ENCODE results near the gene BUB1B. TPM values are rescaled to one million over a fixed set of nuclear protein-coding genes. Genes with fewer than 3 reads are reported as not detected.
A peak's percentile ranks its signal among the peaks of the same experiment; 100 is the strongest.

The BUB1B gene
- total RNA-seq, 1 experiment from 2014 or later, result 92.9 TPM

DNA sequence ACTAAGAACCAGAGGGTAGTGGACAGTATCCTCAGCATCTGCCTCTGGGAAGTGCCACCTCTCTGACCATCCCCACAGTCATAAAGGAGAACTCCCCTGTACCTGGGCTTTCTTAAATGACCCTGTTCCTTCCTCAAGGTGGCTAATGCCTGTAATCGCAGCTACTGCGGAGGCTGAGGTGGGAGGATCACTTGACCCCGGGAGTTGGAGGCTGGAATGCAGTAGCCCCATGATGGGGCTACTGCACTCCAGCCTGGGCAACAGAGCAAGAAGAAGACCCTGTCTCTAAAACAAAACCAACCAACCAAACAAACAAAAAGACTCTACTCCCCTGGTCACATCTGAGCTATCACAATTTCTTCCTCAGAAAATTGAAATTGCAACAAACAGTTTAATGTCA lies 848 bp upstream of the BUB1B start:
- Histone ChIP-seq H2AFZ (ENCODE audit: low read depth, low read length, poor library complexity, severe bottlenecking) (peak overlapping the region; percentile 70), H3K27me3 (ENCODE audit: insufficient read depth, low read length) (no peaks in the 10 kb centered on the region), H3K9me3 (ENCODE audit: control insufficient read depth in 1 of 2, insufficient read depth in 1 of 2, low read depth in 1 of 2, low read length in 2 of 2) (no peaks in the 10 kb centered on the region), H4K20me1 (ENCODE audit: insufficient read depth) (no peaks in the 10 kb centered on the region; the same call in 1 of the 2 replicates), H3K9ac (ENCODE audit: low read length) (no peak overlapping the region), H3K4me3 (replicated peaks in 1 of 2; ENCODE audit: low read depth in 1 of 2, low read length in 2 of 2) (no peak overlapping the region), H3K4me1 (ENCODE audit: control insufficient read depth in 1 of 2, insufficient read depth in 2 of 2, low read length in 2 of 2) (peaks cover 18 to 28% of the 10 kb centered on the region in 2 experiments), H3K9me2 (ENCODE audit: insufficient read depth) (no peaks in the 10 kb centered on the region), H3K4me2 (ENCODE audit: low read length) (peak overlapping the region; percentile 86), H3K79me2 (ENCODE audit: insufficient read depth, low read length) (peaks cover 42% of the 10 kb centered on the region), H3K27ac (ENCODE audit: low read depth, low read length) (no peak overlapping the region), H3K36me3 (ENCODE audit: control insufficient read depth in 1 of 2, insufficient read depth in 2 of 2, low read length in 2 of 2) (peaks cover 3 to 5% of the 10 kb centered on the region in 2 experiments)
- ATAC-seq, result no peak
- POLR2A ChIA-PET, result no interaction called here
- RAD21 ChIA-PET (ENCODE audit: low non-redundant PET in 1 of 2, low total read pairs in 2 of 2, uncharacterized antibody in 2 of 2, unreplicated experiment in 2 of 2), result no interaction called here
- no peak for DNase-seq (ENCODE audit: low read depth, low spot score)
- intact Hi-C loops (cut with micrococcal nuclease), result loop anchor here (10.0 kb wide), 2 partner anchors 55 to 115 kb away; partner anchors contain the start of gene BMF
- BruUV-seq (replicated peaks), result no TSS peak
- CTCF ChIA-PET, result no interaction called here
- TF ChIP-seq, protein P1, sequence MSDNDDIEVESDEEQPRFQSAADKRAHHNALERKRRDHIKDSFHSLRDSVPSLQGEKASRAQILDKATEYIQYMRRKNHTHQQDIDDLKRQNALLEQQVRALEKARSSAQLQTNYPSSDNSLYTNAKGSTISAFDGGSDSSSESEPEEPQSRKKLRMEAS (IDR thresholded peaks at IDR 0.05), result no peak
- TF ChIP-seq YY1 (IDR thresholded peaks at IDR 0.05; ENCODE audit: extremely low read depth, insufficient replicate concordance, low read depth, low read length) (no peak), CBX3 (IDR thresholded peaks at IDR 0.05; ENCODE audit: low read depth) (no peak), RAD21 (IDR thresholded peaks at IDR 0.05; ENCODE audit: low read depth) (no peak), SP1 (IDR thresholded peaks at IDR 0.05; ENCODE audit: low read depth) (no peak), TCF7L2 (IDR thresholded peaks at IDR 0.05; ENCODE audit: borderline replicate concordance, extremely low read depth, insufficient read depth, insufficient read length) (no peak), ZFX (IDR thresholded peaks at IDR 0.05) (no peak)

DNA sequence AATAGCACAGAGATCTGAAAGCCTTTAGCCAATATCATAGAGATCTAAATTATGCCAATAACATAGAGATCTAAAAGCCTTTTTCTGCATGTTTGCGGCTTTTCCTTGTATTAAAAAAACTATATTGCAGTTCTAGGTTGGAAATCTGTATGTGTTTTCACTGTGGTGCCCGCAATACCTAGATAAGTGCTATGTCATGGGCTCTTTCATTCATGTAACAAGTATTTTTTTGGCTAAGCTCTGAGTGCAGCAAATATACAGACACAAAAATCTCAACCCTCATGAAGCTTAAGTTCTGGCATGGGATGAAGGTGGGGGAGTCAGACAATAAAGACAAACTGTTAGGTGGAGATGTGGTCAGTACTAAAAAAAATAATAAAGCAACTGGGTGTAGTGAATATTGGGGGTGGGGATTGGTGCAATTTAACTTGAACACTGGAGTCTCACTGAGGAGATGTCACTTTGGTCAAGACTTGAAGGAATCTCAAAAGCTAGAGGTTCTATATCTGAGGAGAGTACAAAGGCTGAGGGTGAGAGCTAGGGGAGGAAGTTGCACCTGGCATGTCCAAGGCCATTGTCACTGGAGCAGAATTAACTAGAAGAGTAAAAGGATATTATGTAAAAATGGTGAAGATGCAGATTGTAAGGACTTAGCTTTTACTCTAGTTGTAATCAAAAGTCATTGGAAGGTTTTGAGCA lies 973 bp downstream of the BUB1B start:
- intact Hi-C loops (cut with micrococcal nuclease), result loop anchor here (10.0 kb wide), 2 partner anchors 57 to 117 kb away; partner anchors contain the start of gene BMF
- TF ChIP-seq EGR1 (IDR thresholded peaks at IDR 0.05; ENCODE audit: low read depth), result no peak
- no peak for TF ChIP-seq JUND (IDR thresholded peaks at IDR 0.05)
- TF ChIP-seq TCF7L2 (IDR thresholded peaks at IDR 0.05; ENCODE audit: borderline replicate concordance, extremely low read depth, insufficient read depth, insufficient read length), result no peak
- no peak for TF ChIP-seq ZNF274 (IDR thresholded peaks at IDR 0.05; ENCODE audit: low read depth, low read length)
- no peak for TF ChIP-seq SRF (IDR thresholded peaks at IDR 0.05; ENCODE audit: low read depth)
- TF ChIP-seq ZFX (IDR thresholded peaks at IDR 0.05), result no peak
- TF ChIP-seq, protein P1 (IDR thresholded peaks at IDR 0.05), result no peak
- no peak for TF ChIP-seq SIN3A (IDR thresholded peaks at IDR 0.05; ENCODE audit: low read depth)
- no peak for TF ChIP-seq CEBPB (IDR thresholded peaks at IDR 0.05; ENCODE audit: low read depth)
- TF ChIP-seq, protein P2, sequence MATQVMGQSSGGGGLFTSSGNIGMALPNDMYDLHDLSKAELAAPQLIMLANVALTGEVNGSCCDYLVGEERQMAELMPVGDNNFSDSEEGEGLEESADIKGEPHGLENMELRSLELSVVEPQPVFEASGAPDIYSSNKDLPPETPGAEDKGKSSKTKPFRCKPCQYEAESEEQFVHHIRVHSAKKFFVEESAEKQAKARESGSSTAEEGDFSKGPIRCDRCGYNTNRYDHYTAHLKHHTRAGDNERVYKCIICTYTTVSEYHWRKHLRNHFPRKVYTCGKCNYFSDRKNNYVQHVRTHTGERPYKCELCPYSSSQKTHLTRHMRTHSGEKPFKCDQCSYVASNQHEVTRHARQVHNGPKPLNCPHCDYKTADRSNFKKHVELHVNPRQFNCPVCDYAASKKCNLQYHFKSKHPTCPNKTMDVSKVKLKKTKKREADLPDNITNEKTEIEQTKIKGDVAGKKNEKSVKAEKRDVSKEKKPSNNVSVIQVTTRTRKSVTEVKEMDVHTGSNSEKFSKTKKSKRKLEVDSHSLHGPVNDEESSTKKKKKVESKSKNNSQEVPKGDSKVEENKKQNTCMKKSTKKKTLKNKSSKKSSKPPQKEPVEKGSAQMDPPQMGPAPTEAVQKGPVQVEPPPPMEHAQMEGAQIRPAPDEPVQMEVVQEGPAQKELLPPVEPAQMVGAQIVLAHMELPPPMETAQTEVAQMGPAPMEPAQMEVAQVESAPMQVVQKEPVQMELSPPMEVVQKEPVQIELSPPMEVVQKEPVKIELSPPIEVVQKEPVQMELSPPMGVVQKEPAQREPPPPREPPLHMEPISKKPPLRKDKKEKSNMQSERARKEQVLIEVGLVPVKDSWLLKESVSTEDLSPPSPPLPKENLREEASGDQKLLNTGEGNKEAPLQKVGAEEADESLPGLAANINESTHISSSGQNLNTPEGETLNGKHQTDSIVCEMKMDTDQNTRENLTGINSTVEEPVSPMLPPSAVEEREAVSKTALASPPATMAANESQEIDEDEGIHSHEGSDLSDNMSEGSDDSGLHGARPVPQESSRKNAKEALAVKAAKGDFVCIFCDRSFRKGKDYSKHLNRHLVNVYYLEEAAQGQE (IDR thresholded peaks at IDR 0.05; ENCODE audit: low read depth), result no peak
- TF ChIP-seq RAD21 (IDR thresholded peaks at IDR 0.05; ENCODE audit: low read depth), result no peak
- no peak for TF ChIP-seq YY1 (IDR thresholded peaks at IDR 0.05; ENCODE audit: extremely low read depth, insufficient replicate concordance, low read depth, low read length)
- no peak for TF ChIP-seq EZH2 (IDR thresholded peaks at IDR 0.05)
- TF ChIP-seq SP1 (IDR thresholded peaks at IDR 0.05; ENCODE audit: low read depth), result no peak
- Histone ChIP-seq H3K27me3 (ENCODE audit: insufficient read depth, low read length) (no peaks in the 10 kb centered on the region), H3K9ac (ENCODE audit: low read length) (peak overlapping the region; percentile 93), H3K79me2 (ENCODE audit: insufficient read depth, low read length) (peaks cover 59% of the 10 kb centered on the region), H3K36me3 (ENCODE audit: control insufficient read depth in 1 of 2, insufficient read depth in 2 of 2, low read length in 2 of 2) (peaks cover 12 to 20% of the 10 kb centered on the region in 2 experiments), H3K4me2 (ENCODE audit: low read length) (peak overlapping the region; percentile 86), H3K9me2 (ENCODE audit: insufficient read depth) (no peaks in the 10 kb centered on the region), H3K27ac (ENCODE audit: low read depth, low read length) (peak overlapping the region; percentile 78; the same call in 1 of the 2 replicates), H4K20me1 (ENCODE audit: insufficient read depth) (no peaks in the 10 kb centered on the region; the same call in 1 of the 2 replicates), H2AFZ (ENCODE audit: low read depth, low read length, poor library complexity, severe bottlenecking) (no peak overlapping the region), H3K4me1 (ENCODE audit: control insufficient read depth in 1 of 2, insufficient read depth in 2 of 2, low read length in 2 of 2) (peaks cover 10 to 19% of the 10 kb centered on the region in 2 experiments; a peak in 3 of 4 replicates), H3K9me3 (ENCODE audit: control insufficient read depth in 1 of 2, insufficient read depth in 1 of 2, low read depth in 1 of 2, low read length in 2 of 2) (no peaks in the 10 kb centered on the region), H3K4me3 (replicated peaks in 1 of 2; ENCODE audit: low read depth in 1 of 2, low read length in 2 of 2) (peak overlapping the region; percentile 76 to 85)
- no TSS peak for BruUV-seq (replicated peaks)
- RAD21 ChIA-PET (ENCODE audit: low non-redundant PET in 1 of 2, low total read pairs in 2 of 2, uncharacterized antibody in 2 of 2, unreplicated experiment in 2 of 2), result no interaction called here
- no peak for DNase-seq (ENCODE audit: low read depth, low spot score)
- CTCF ChIA-PET, result no interaction called here
- no peak for ATAC-seq
- POLR2A ChIA-PET, result interaction anchor here (0.7 kb wide), 1 partner anchor 79 kb away, joined by 3 read pairs; no protein-coding TSS in a partner anchor

All from HCT116 (cell line).